Central memory CD8-positive, alpha-beta T cell (primary cell): ENCODE data around the gene EFCAB8.

Experiments
- ATAC-seq: fragments of 150-1000 bp; cut with Tn5 transposase; replicated peaks from 2 replicates; pipeline ENCODE4 v1.10.0; 2022; ENCODE audit warnings: mild to moderate bottlenecking, moderate FRiP score, moderate number of reproducible peaks; ENCODE audit not compliant: poor library complexity, severe bottlenecking; ENCODE audit errors: extremely low read depth
- DNase-seq, 2 donors: peaks; one replicate each; pipeline ENCODE4 v3.0.0; 2021; ENCODE audit warnings: low spot score in 2 of 2
- H3K27ac Mint-ChIP-seq: one replicate; pipeline ENCODE4 v1.8.0; 2022; ENCODE audit warnings: low read depth, mild to moderate bottlenecking, moderate library complexity, mixed read lengths
- H3K27me3 Mint-ChIP-seq: one replicate; pipeline ENCODE4 v1.8.0; 2022; ENCODE audit warnings: mixed read lengths
- H3K36me3 Mint-ChIP-seq: one replicate; pipeline ENCODE4 v1.8.0; 2022; ENCODE audit warnings: mild to moderate bottlenecking, moderate library complexity, mixed read lengths; ENCODE audit not compliant: insufficient read depth
- H3K4me1 Mint-ChIP-seq: one replicate; pipeline ENCODE4 v1.8.0; 2022; ENCODE audit warnings: mixed read lengths
- H3K4me3 Mint-ChIP-seq: one replicate; pipeline ENCODE4 v1.8.0; 2022; ENCODE audit warnings: mild to moderate bottlenecking, moderate library complexity, mixed read lengths
- H3K9me3 Mint-ChIP-seq: one replicate; pipeline ENCODE4 v1.8.0; 2022; ENCODE audit warnings: mixed read lengths

The EFCAB8 gene

GRCh38 chr20:32858701-32859372 lies at the start of gene EFCAB8:
EFCAB8 (plus strand) TSS chr20:32858923; CDS start chr20:32863793, 4,870 bp downstream.
- H3K4me1 Mint-ChIP-seq: peaks cover 19% of the 10 kb centered on the region
- peak within 1 kb of the TSS; percentile 17 for H3K27ac Mint-ChIP-seq
- H3K27me3 Mint-ChIP-seq: no peaks in the 10 kb centered on the region
- no peak within 1 kb of the TSS for H3K4me3 Mint-ChIP-seq
- no peak for DNase-seq
- H3K9me3 Mint-ChIP-seq: no peaks in the 10 kb centered on the region
- ATAC-seq: no peak
- H3K36me3 Mint-ChIP-seq: peaks cover 31% of the 10 kb centered on the region

GRCh38 chr20:32809907-32810306 lies 48.8 kb upstream of the EFCAB8 start:
- H3K9me3 Mint-ChIP-seq: no peaks in the 10 kb centered on the region
- ATAC-seq (no peak), DNase-seq (no peak)
- no peaks in the 10 kb centered on the region for H3K27me3 Mint-ChIP-seq
- H3K27ac Mint-ChIP-seq: no peak overlapping the region
- H3K36me3 Mint-ChIP-seq: no peaks in the 10 kb centered on the region
- H3K4me1 Mint-ChIP-seq: no peaks in the 10 kb centered on the region
- no peak overlapping the region for H3K4me3 Mint-ChIP-seq

GRCh38 chr20:32810941-32811340 lies 47.8 kb upstream of the EFCAB8 start:
- no peaks in the 10 kb centered on the region for H3K27me3 Mint-ChIP-seq
- H3K9me3 Mint-ChIP-seq: no peaks in the 10 kb centered on the region
- no peaks in the 10 kb centered on the region for H3K36me3 Mint-ChIP-seq
- H3K4me3 Mint-ChIP-seq: no peak overlapping the region
- DNase-seq (no peak), ATAC-seq (no peak)
- H3K4me1 Mint-ChIP-seq: no peaks in the 10 kb centered on the region
- H3K27ac Mint-ChIP-seq: no peak overlapping the region

- H3K9me3 Mint-ChIP-seq: no peaks in the 10 kb centered on the region
- DNase-seq (no peak), ATAC-seq (no peak)
- H3K4me3 Mint-ChIP-seq: no peak overlapping the region
- no peak overlapping the region for H3K27ac Mint-ChIP-seq
- H3K4me1 Mint-ChIP-seq: no peaks in the 10 kb centered on the region
- no peaks in the 10 kb centered on the region for H3K27me3 Mint-ChIP-seq
- H3K36me3 Mint-ChIP-seq: no peaks in the 10 kb centered on the region
Observed at GRCh38 chr20:32811886-32812285, 46.8 kb upstream of the EFCAB8 start.

GRCh38 chr20:32819992-32820697 lies 38.6 kb upstream of the EFCAB8 start:
- H3K4me3 Mint-ChIP-seq: peak overlapping the region; percentile 92
- peak; percentile 74 for ATAC-seq
- peaks cover 42% of the 10 kb centered on the region for H3K4me1 Mint-ChIP-seq
- H3K27me3 Mint-ChIP-seq: no peaks in the 10 kb centered on the region
- no peaks in the 10 kb centered on the region for H3K9me3 Mint-ChIP-seq
- peak; percentile 75 to 79 for DNase-seq
- peaks cover 18% of the 10 kb centered on the region for H3K36me3 Mint-ChIP-seq
- H3K27ac Mint-ChIP-seq: peak overlapping the region; percentile 23

- Mint-ChIP-seq H3K4me3 (peak overlapping the region; percentile 92), H3K4me1 (peaks cover 42% of the 10 kb centered on the region), H3K27me3 (no peaks in the 10 kb centered on the region), H3K36me3 (peaks cover 21% of the 10 kb centered on the region), H3K9me3 (no peaks in the 10 kb centered on the region), H3K27ac (peak overlapping the region; percentile 23)
- no peak for DNase-seq
- ATAC-seq: no peak
Observed at GRCh38 chr20:32820698-32821377, 37.9 kb upstream of the EFCAB8 start.

- H3K9me3 Mint-ChIP-seq: no peaks in the 10 kb centered on the region
- H3K27me3 Mint-ChIP-seq: no peaks in the 10 kb centered on the region
- H3K4me3 Mint-ChIP-seq: no peak overlapping the region
- peaks cover 35% of the 10 kb centered on the region for H3K36me3 Mint-ChIP-seq
- peaks cover 42% of the 10 kb centered on the region for H3K4me1 Mint-ChIP-seq
- ATAC-seq: no peak
- H3K27ac Mint-ChIP-seq: peak overlapping the region; percentile 23
- no peak for DNase-seq
Observed at GRCh38 chr20:32822225-32822624, 36.5 kb upstream of the EFCAB8 start.

GRCh38 chr20:32823078-32823477 lies 35.6 kb upstream of the EFCAB8 start:
- ATAC-seq (no peak), DNase-seq (no peak)
- H3K4me1 Mint-ChIP-seq: peaks cover 47% of the 10 kb centered on the region
- H3K4me3 Mint-ChIP-seq: peak overlapping the region; percentile 8
- peaks cover 44% of the 10 kb centered on the region for H3K36me3 Mint-ChIP-seq
- no peaks in the 10 kb centered on the region for H3K27me3 Mint-ChIP-seq
- H3K9me3 Mint-ChIP-seq: no peaks in the 10 kb centered on the region
- H3K27ac Mint-ChIP-seq: peak overlapping the region; percentile 48

GRCh38 chr20:32823737-32824588 lies 34.8 kb upstream of the EFCAB8 start:
- Mint-ChIP-seq H3K27ac (peak overlapping the region; percentile 48), H3K27me3 (no peaks in the 10 kb centered on the region), H3K4me1 (peaks cover 52% of the 10 kb centered on the region), H3K36me3 (peaks cover 49% of the 10 kb centered on the region), H3K4me3 (no peak overlapping the region), H3K9me3 (no peaks in the 10 kb centered on the region)
- ATAC-seq: no peak
- DNase-seq: no peak

GRCh38 chr20:32828029-32828680 lies 30.6 kb upstream of the EFCAB8 start:
- H3K4me3 Mint-ChIP-seq: no peak overlapping the region

GRCh38 chr20:32829311-32830005 lies 29.3 kb upstream of the EFCAB8 start:
- H3K36me3 Mint-ChIP-seq: peaks cover 80% of the 10 kb centered on the region
- peak overlapping the region; percentile 10 for H3K27ac Mint-ChIP-seq
- H3K4me3 Mint-ChIP-seq: no peak overlapping the region

More at GRCh38 chr20:32828029-32828680, 30.6 kb upstream of the EFCAB8 start:
- no peak for DNase-seq
- Mint-ChIP-seq H3K9me3 (no peaks in the 10 kb centered on the region), H3K27ac (peak overlapping the region; percentile 4), H3K4me1 (peaks cover 52% of the 10 kb centered on the region), H3K27me3 (no peaks in the 10 kb centered on the region), H3K36me3 (peaks cover 70% of the 10 kb centered on the region)
- ATAC-seq: no peak

More at GRCh38 chr20:32829311-32830005, 29.3 kb upstream of the EFCAB8 start:
- H3K27me3 Mint-ChIP-seq: no peaks in the 10 kb centered on the region
- DNase-seq (no peak), ATAC-seq (no peak)
- H3K4me1 Mint-ChIP-seq: peaks cover 40% of the 10 kb centered on the region
- H3K9me3 Mint-ChIP-seq: no peaks in the 10 kb centered on the region
